ENCODE results near the gene TUBGCP5.

- TF ChIP-seq POLR2AphosphoS5 (IDR thresholded peaks at IDR 0.05; ENCODE audit: borderline replicate concordance, low read depth, low read length): no peak
- TF ChIP-seq EZH2 (IDR thresholded peaks at IDR 0.05): no peak
- TF ChIP-seq FOXP2 (optimal IDR thresholded peaks at IDR 0.05; ENCODE audit: control extremely low read depth, extremely low read length, insufficient read depth): no peak
These were observed 24.8 kb upstream of the TUBGCP5 start for GRCh38 chr15:23064156-23064555.
